ELR (cell line): ENCODE results near the gene DNAH17.
A peak's percentile ranks its signal among the peaks of the same experiment; 100 is the strongest.
"Not testable (repeated sequence)": the region's sequence is repeated elsewhere in the genome, so short reads cannot be mapped to it uniquely, and the experiment has no call there.

Experiments
- DNase-seq: peaks from one replicate; pipeline ENCODE4 v3.0.0-alpha.2; 2015; ENCODE audit warnings: low read depth

DNAH17 gene

DNA sequence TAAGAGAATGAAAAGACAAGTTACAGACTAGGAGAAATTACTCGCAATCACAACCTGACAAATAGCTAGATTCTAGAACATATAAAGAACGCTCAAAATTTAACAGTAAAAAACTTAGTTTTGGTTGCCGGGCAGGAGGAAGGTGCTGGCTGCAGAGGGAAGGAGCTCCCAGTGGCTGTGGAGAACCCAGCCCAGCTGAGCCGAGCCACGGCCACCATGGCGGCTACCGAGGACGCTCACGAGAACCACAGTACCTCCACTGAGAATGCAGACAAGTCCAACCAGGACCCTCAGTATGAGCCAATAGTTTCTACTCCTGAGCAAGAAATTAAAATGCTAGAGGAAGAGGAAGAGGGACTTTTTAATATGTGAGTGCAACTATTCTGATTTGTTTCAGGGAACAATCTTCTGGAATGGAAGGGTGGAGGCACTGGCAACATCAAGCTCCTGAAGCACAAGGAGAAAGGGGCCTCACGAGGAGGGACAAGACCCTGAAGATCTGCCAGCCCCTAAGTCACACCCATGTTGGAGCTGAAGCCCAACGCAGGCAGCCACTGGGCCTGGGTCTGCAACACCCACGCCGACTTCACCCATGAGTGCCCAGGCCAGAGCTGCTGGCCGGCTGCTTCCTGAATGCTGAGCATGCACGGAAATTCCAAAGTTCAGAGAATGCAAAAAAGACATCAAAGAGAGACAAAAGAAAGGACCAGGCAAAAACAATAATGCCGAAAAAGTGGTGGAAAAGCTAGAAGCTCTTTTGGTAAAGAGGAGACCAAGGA lies 55.0 kb downstream of the DNAH17 start:
- DNase-seq, result no peak

DNA sequence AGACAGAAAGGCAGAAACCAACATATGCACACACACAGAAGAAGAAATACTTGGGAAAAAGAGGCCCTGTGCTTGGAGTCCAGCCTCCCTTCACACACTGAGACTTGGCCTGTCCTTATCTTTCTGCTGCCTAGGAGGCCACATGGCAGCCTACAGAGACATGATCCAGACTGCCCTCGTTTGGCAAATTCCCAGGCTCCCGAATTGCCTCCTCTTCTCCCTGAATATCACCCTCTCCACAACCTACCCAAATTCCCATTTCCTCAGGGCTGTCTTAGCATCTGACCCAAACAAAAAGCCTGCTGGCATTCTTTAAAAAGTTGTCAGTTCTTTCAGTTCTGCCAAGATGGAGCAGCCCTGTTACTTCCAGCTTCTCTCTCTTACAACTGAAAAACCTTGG lies 59.8 kb downstream of the DNAH17 start:
- no peak for DNase-seq

DNA sequence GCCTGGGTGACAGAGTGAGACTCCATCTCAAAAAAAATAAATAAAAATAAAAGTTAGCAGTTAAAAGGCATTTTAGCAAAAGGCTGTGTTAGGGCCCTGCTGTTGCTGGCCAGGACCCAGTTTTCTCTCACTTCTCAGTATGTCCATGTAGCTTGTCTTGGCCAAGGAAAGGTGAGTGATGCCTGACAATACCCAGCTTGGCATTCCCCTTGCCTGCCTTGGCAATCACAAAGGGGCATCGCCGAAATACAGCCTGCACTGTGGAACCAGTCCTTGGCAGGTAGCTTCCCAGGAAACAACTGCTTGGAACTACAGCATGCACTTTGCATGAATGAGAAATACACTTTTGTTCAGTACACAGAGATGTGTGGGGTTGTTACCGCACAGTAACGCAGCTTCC lies 61.7 kb downstream of the DNAH17 start:
- DNase-seq, result no peak

DNA sequence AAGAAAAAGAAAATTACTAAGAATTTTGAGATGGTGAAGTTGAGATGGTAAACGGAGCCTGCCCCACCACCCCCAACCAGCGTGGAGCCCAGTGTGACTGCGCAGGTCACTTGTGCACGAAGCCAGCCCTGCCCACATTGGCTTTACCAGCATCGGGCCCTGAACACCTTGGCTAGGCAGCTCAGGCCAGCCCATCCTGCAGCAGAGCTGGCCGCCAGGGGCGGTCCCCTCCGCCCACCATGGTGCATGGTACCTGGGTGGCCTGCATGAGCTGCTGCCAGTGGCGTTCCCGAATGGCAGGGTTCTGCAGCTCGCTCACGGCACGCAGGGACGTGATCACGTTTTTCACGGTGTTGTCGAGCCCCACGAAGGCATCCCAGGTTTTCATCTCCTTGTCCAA lies 62.7 kb downstream of the DNAH17 start:
- no peak for DNase-seq

DNA sequence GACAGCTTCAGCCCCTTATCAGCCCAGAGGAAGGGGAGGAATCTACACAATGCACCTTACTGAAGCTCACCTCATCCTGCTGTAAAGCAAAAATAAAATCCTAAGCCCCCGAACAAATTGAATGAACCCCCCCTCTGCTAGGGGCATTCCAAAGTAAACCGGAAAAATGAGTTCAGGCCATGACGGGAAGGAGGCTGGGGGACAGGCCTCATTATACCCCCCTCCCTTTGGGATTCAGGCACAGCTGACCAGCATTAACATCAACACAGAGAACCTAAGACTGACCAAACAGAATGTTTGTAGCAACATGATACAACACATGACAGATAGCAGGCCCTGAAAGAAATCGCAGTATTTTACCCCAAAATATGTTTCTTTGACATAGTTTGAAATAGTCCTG lies 64.2 kb downstream of the DNAH17 start:
- no peak for DNase-seq

DNA sequence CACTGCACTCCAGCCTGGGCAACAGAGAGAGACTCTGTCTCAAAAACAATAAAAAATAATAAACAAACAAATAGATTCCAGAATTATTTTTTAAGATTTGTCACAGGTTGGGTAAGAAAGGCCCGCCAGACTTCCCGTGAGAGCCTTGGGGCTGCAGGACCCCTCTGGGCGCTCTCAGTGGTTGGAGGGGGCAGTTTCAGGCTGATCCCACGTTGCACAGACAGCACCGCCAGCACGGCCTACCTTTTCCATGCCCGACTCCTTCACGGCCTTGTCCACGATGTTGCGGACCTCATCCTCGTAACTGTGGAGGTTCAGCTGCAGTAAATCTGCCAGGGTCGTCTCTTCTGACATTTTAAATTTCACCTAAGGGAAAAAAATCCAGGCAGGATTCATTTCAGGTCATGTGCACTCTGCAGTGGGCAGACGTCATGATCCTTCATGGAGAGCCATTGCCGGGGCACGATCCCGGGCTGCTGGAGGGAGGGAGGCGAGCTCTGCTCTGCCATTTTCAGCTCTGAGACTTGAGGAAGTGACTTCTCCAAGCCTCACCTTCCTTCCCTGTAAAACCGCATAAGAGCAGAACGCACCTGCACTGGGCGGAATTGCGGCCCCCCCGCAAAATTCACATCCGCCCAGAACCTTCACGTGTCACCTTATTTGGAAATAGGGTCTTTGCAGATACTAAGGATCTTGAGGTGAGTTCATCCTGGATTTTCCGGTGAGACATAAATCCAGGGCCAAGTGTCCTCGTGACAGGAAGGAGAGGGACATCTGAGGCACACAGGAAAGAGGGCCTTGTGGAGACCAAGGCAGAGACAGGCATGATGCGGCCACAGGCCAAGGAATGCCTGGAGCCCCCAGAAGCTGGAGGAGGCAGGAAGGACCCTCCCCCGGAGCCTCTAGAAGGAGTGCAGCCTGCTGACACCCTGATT lies 66.8 kb downstream of the DNAH17 start:
- DNase-seq, result no peak

DNA sequence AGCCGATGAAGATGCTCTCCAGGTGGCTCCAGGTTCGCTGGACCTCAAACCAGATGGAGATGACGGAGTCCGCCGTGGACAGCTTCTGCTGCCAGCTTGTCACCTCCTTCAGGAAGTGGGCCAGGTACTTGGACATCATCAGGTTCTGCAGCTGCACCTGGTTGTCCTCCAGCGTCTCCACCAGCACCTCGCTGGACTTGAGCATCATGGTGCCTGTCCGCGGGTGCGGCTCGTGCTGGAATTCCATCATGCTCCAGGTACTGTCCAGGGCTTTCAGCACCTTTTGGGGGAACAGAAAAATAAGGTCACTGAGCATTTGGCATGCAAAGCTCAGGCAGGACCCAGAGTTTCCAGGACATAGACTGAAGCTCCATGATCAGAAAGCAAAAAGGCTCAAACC lies 69.7 kb downstream of the DNAH17 start:
- DNase-seq, result no peak

DNA sequence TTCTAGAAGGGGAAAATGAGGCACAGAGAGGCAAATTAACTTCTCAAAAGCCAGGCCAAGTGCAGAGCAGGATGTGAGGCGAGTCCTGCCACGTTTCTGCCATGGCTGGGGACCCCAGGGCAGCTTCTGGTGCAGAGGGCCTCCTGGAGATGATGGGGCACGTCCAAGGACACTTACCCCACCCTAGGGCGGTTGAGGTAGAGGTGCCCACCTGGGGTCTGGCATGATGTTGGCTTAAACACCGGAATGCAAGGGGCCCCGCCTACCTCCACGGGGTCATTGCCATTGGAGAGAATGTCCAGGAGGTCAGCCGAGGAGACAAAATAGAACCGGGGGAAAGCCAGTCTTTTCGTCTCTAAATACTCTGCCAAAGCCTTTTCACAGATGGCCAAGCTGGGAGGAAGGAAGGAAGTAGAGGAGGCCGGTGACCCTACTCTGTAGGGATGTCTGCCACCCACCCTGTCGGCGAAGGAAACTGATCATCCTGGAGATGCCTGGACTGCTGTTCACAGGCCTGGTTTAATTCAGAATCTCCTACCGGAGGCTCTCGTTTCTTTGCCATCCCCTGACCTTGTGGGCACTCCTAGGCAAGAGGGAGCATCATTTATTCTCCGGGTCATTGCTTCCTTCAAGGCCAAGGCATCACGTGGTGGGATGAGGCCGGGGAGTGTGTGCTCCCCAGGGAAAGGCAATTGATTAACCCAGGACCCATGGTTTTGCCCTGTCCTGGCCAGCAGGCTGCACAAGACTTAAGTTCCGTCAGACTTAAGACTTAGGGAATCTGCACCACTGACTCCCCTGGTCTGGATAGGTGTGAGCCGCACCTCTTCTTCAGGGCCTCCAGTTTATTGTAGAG lies 70.5 kb downstream of the DNAH17 start:
- DNase-seq, result no peak

DNA sequence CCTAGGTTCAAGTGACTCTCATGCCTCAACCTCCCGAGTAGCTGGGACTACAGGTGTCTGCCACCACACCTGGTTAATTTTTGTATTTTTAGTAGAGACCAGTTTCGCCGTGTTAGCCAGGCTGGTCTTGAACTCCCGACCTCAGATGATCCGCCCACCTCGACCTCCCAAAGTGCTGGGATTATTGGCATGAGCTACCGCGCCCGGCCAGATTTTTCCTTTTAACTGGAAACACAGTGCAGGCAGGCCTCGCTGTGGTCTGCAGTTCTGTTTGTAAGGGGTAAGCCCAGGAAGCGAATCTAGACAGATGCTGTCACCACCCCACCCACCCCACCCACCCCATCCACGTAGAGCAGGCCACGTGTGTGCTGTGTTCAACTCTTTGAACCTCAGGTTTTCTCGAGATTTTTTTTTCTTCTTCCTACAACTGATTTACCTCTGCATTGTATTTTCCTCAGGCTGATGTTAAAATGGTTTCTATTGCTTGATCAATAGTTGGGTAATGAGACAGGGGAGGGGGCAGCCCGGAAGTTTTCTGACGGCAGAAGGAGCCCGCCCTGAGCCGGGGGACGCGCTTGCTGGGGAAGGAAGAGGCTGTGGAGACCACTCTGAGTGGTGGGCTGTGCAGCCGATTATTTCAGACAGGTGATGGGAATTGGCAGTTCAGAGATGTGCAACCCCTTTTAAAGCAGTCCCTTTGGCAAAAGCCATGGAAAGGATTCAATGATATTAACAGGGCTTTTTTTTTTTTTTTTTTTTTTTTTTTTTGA lies 72.9 kb downstream of the DNAH17 start:
- DNase-seq, result no peak

DNA sequence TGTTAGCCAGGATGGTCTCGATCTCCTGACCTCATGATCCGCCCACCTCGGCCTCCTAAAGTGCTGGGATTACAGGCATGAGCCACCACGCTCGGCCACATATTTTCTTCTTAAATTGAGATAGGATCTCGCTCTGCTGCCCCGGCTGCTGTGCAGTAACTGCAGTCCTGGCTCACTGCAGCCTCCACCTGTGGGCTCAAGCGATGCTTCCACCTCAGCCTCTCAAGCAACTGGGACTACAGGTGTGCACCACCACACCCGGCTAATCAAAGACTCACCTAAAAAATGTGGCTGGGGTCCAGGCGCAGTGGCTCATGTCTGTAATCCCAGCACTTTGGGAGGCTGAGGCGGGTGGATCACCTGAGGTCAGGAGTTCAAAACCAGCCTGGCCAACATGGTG lies 73.8 kb downstream of the DNAH17 start:
- not testable (repeated sequence) for DNase-seq

DNA sequence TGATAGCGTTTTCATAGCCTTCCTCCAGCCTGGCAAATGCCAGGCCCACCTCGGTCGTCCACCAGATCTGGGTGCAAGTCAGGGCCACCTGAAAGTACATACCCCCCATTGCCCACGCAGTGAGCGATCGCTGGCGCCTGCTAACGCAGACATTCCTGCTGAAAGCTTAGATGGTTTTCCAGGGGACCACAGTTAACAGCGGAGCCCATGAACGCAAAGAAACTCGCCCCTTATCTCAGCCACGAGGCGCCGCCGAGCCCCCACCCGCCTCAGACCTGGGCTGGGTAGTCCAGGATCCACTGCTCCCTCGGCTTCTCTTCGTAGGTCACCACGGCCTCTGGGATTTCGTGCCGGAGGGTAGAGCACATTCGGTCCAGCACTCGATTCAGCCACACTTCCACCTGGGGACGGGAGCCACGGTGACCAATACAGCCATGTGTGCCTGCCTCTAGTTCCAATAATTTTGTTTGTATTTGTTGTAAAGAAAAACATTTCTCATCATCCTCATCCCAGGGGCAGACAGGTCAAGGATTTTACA lies 74.5 kb downstream of the DNAH17 start:
- no peak for DNase-seq

DNA sequence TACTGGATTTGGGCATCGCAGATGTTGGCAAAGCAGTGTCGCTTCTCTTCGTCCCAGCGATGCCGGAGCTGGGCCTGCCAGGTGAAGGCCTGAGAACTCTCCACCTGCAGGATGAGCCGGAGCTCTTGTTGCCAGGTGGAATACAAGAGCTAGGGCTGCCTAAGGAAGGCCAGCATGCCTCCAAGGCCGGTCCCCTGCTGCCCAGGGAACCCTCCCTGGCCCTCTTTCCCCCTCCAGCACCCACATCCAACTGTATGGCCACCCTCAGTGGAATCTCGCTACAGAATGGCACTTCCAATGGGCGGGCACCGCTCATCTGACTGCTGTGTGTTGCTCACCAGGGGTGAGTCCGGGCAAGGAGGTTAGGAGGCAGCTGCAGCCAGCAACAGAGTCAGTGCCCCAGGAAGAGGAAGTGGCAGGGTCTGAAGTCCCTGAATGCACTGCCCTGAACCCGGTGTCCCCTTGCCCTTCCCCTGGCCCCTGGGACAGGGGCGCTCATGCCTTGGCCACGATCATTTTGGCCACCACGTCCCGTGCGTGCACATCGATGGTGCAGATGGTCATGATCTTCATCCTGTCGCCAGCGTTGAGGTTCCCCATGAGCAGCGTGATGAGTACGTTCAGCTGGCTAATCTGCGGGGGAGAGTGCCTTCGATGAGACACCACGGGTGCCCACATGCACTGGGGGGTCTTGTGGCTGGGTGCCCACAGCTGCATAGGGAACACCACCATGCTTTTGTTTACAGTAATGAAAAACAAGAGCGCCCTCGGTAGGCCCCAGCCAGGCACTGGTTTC lies 75.8 kb downstream of the DNAH17 start:
- DNase-seq, result no peak

DNA sequence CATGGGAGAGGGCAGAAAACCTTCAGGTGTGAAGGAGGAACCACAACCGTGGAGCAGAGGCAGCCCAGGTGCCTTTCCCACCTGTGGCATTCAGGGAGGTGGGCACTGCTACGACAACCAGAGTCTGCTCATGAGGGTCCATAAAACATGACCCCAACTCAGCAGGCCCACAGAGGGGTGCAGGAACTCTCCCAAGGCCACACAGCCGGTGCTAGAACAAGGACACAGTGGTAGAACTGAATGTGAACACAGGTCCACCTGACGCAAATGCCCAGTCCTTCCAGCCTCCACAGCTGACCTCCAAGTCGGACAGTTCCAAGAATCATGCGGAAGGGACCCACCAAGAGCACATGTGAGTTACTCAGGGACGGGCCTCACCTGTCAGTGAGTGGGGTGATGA lies 76.4 kb downstream of the DNAH17 start:
- DNase-seq, result no peak

DNA sequence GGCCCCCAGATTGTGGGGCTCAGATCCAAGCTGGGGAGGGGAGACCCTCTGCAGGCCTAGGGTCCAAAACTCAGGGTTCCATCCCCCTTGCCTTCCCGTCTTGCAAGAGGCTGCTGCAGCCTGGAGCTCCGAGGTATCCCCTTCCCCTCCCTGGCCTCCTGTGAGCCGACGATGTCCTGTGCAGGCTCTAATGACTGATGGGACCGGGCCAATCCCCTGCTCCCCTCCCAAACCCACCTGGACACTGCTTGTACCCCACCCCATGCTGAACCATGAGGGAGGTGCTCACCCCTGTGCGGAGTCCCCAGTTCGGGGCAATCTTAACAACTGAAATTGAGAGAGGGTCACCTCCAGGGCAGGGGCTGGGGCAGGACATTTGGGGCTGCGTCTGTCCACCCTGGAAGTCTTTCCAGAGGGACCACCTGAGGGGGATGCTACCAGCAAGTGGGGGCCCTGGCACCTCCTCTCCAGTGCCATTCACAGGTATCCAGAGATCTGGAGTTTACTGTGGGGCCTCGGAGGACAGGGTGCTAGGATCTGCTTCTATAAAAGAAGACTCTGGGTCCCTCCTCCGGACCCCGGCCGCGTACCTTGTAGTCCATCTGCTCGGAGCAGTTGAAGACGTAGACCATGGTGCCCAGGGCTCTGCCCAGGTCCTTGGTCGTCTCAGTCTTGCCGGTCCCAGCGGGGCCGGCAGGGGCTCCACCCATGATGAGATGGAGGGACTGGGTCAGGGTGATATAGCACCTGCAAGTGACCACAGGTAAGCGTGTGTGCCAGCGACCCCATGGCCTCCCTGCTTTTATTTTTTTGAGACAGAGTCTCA lies 77.3 kb downstream of the DNAH17 start:
- DNase-seq, result no peak

DNA sequence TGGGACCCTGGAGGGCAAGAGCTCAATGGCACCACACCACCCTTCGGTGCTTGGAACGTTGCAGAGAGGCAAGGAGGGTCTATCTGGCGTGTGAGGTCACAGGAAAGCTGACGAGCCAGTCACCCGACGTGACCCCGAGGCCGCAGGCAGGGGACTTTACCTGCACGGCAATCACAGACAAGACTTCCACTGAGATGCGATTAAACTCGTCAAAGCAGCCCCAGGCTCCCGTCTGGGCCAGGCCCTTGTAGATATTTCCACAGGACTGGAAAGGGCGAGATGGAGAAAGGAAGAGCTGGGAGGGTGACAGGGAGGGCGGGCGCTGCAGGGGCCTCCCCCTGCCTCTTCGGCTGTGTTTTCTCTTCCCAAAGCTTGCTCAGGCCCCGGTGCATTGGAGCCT lies 78.3 kb downstream of the DNAH17 start:
- no peak for DNase-seq

DNA sequence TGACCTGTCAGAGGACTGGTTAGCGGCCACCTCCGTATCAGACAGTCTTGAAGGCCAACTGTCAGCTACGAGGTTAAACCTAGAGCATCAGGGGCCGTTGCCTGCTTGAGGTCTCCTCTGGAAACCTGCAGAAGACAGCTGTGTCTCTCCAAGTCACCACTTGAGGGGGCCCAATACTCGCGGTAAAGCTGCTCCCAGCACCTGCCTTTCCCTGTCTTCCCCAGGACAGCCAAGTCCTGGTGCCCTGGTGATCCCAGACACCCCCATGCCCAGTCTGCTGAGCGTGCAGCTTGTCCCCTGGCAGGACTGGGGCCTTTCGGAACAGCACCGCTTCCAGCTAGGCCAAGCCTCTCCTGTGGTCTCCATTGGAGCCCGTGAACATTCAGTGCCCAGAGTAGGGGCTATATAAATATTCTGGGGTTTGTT lies 80.1 kb downstream of the DNAH17 start:
- peak; percentile 85 for DNase-seq

DNA sequence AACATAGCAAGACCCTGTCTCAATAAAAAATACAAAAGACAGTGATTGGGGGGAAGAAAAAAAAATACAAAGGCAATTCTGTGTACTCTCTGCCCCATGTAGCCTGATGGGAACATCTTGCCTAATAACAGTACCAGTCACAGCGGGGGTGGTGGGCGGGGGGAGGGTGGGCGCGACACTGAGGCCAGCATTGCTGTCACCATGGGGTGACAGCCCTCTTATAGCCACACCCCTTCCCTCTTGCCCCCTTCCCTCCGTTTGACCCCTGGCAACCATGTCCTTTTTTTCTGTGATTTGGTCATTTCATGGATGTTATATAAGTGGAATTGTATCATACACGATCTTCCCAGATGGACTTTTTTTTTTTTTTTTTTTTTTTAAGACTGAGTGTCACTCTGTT lies 80.9 kb downstream of the DNAH17 start:
- no peak for DNase-seq

DNA sequence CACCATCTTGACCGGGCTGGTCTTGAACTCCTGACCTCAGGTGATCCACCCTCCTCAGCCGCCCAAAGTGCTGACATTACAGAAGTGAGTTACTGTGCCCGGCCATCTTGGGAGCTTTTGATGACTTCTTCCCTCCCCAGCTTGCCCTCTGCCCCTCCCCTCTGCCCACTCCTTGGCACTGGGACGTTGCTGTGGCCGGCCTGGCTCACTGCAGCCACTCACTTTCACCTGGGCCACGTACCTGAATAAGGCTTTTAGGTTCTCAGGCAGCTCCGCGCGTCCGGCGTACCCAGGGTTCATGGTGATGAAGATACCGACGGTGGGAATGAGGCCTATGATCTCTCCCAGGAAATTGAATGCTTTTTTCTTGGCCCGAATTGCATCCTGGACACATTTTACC lies 81.6 kb downstream of the DNAH17 start:
- DNase-seq, result no peak

DNA sequence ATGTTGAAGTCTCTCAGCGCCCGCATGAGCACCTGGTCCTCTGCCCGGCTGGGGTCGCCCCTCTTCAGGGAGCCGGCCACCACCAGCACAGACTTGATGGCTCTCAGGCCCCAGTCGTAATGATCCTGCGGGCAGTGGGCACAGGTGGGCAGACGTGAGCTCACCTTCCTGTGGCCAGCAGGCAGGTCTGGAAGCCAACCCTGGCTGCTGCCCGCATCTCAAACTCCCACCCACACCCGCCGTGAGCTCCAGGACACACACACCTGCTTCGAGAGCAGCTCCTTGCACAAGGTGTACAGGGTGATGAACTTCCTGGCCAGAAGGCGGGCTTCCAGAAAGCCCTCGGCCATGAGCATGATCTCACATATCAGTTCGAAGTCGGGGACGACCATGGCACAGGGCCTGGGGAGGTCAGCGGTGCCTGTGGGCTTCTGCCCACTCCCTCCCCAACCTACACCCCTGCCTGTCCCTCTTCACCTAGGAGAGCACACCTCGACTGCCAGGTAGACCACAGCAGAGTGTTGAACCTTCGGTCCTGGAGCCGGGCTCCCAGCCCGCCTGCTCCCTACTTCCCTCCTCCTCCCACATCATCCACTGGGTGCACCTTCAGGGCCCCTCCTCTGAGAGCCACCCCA lies 82.4 kb downstream of the DNAH17 start:
- DNase-seq, result no peak
